ENCODE results near the gene PIP5KL1. TPM values are rescaled to one million over a fixed set of nuclear protein-coding genes. Genes with fewer than 3 reads are reported as not detected.

PIP5KL1 gene
- total RNA-seq, 1 experiment from 2014 or later = 7.8 TPM

GRCh38 chr9:127959398-127959797 is 28.8 kb upstream of the PIP5KL1 start:
- TSS peak; percentile 51 for BruUV-seq (replicated peaks)
- Histone ChIP-seq H3K4me1 (ENCODE audit: control insufficient read depth, insufficient read depth, low read length) (peaks cover 89% of the 10 kb centered on the region), H3K27ac (ENCODE audit: low read length) (peak overlapping the region; percentile 88), H3K36me3 (ENCODE audit: control insufficient read depth, insufficient read depth, low read length) (no peaks in the 10 kb centered on the region), H3K27me3 (ENCODE audit: control insufficient read depth, insufficient read depth, low read length) (no peaks in the 10 kb centered on the region), H3K4me3 (ENCODE audit: low read depth in 2 of 2, low read length in 2 of 2) (no peak overlapping the region), H3K9me3 (ENCODE audit: control insufficient read depth, insufficient read depth, low read depth, low read length) (no peaks in the 10 kb centered on the region)
- POLR2A ChIA-PET = no interaction called here
- in situ Hi-C loops (cut with HindIII; ENCODE audit: low pct_unique_long_range_greater_than_20kb, low sequenced_read_pairs) (no loop called here), intact Hi-C loops (cut with micrococcal nuclease; ENCODE audit: unreplicated experiment) (no loop called here)
- TF ChIP-seq CTCF (IDR thresholded peaks at IDR 0.05) (no peak), TCF7L2 (IDR thresholded peaks at IDR 0.05; ENCODE audit: low read depth, low read length) (no peak), REST (IDR thresholded peaks at IDR 0.05; ENCODE audit: insufficient read depth in 1 of 2, low read depth in 2 of 2, low read length in 1 of 2) (no peak), POLR2AphosphoS5 (IDR thresholded peaks at IDR 0.05; ENCODE audit: low read depth, low read length) (no peak), SIN3A (IDR thresholded peaks at IDR 0.05; ENCODE audit: borderline replicate concordance, insufficient read depth, low read depth, low read length) (no peak)
- DNase-seq (ENCODE audit: low read depth, low spot score) (no peak), ATAC-seq (no peak)
- CTCF ChIA-PET = no interaction called here

DNA sequence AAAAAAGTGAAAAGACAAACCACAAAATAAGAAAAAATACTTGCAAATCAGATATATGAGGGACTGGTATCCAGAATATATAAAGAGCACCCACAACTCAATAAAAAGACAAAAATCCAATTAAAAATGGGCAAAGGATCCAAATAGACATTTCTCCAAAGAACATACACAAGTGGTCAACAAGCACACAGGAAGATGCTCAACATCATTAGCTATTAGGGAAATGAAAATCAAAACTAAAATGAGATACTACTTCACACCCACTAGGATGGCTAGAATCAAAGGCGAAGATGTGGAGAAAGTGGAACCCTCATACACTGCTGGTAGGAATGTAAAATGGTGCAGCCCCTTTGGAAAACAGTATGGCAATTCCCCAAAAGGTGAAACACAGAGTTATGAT is 28.2 kb upstream of the PIP5KL1 start:
- Histone ChIP-seq H3K36me3 (ENCODE audit: control insufficient read depth, insufficient read depth, low read length) (no peaks in the 10 kb centered on the region), H3K9me3 (ENCODE audit: control insufficient read depth, insufficient read depth, low read depth, low read length) (no peaks in the 10 kb centered on the region), H3K4me3 (ENCODE audit: low read depth in 2 of 2, low read length in 2 of 2) (no peak overlapping the region), H3K27ac (ENCODE audit: low read length) (no peak overlapping the region), H3K4me1 (ENCODE audit: control insufficient read depth, insufficient read depth, low read length) (peaks cover 89% of the 10 kb centered on the region), H3K27me3 (ENCODE audit: control insufficient read depth, insufficient read depth, low read length) (no peaks in the 10 kb centered on the region)
- in situ Hi-C loops (cut with HindIII; ENCODE audit: low pct_unique_long_range_greater_than_20kb, low sequenced_read_pairs) (no loop called here), intact Hi-C loops (cut with micrococcal nuclease; ENCODE audit: unreplicated experiment) (no loop called here)
- ChIA-PET CTCF (no interaction called here), POLR2A (no interaction called here)
- BruUV-seq (replicated peaks) = no TSS peak
- TF ChIP-seq POLR2AphosphoS5 (IDR thresholded peaks at IDR 0.05; ENCODE audit: low read depth, low read length) (no peak), REST (IDR thresholded peaks at IDR 0.05; ENCODE audit: insufficient read depth in 1 of 2, low read depth in 2 of 2, low read length in 1 of 2) (no peak), TCF7L2 (IDR thresholded peaks at IDR 0.05; ENCODE audit: low read depth, low read length) (no peak), CTCF (IDR thresholded peaks at IDR 0.05) (no peak), SIN3A (IDR thresholded peaks at IDR 0.05; ENCODE audit: borderline replicate concordance, insufficient read depth, low read depth, low read length) (no peak)
- no peak for ATAC-seq
- DNase-seq (ENCODE audit: low read depth, low spot score) = no peak

Measured in Panc1 (cell line).